Lower leg skin (tissue), 3 donors: ENCODE data around the gene GPC6.

Experiments
- CTCF ChIP-seq, 3 donors: fragments of 450-650 bp; IDR thresholded peaks; one replicate each; pipeline ENCODE4 v1.5.1; 2016; ENCODE audit warnings: antibody characterized with exemption in 3 of 3, mild to moderate bottlenecking in 3 of 3, moderate library complexity in 2 of 3
- POLR2A ChIP-seq, 2 donors: fragments of 450-650 bp; IDR thresholded peaks; one replicate each; pipeline ENCODE4 v1.6.1; 2016 to 2017; ENCODE audit warnings: antibody characterized with exemption in 2 of 2, mild to moderate bottlenecking in 1 of 2, moderate library complexity in 1 of 2

- TF ChIP-seq CTCF (IDR thresholded peaks at IDR 0.05) = no peak
- TF ChIP-seq POLR2A (IDR thresholded peaks at IDR 0.05) = no peak
Observed at GRCh38 chr13:93409816-93410215, 183.2 kb downstream of the GPC6 start.
